WTC11 (cell line): ENCODE data around the gene SYNM.

ENCODE experiments used
- ATF1 ChIP-seq: sonication (generic); formaldehyde crosslinking; IDR thresholded peaks from 2 replicates; pipeline ENCODE4 v1.8.1; 2023; ENCODE audit warnings: mild to moderate bottlenecking, moderate library complexity, missing genetic modification reagents
- CBFB ChIP-seq: sonication (generic); formaldehyde crosslinking; IDR thresholded peaks from 2 replicates; pipeline ENCODE4 v1.8.1; 2022; ENCODE audit warnings: mild to moderate bottlenecking, low read depth, missing genetic modification reagents
- FOXJ3 ChIP-seq: sonication (generic); formaldehyde crosslinking; IDR thresholded peaks from 2 replicates; pipeline ENCODE4 v1.9.0; 2021; ENCODE audit warnings: missing genetic modification reagents, mild to moderate bottlenecking, borderline replicate concordance
- NR3C1 ChIP-seq: sonication (generic); formaldehyde crosslinking; conservative IDR thresholded peaks from 2 replicates; pipeline ENCODE4 v1.8.1; 2023; ENCODE audit warnings: low read depth, mild to moderate bottlenecking, missing genetic modification reagents
- SMAD4 ChIP-seq: sonication (generic); formaldehyde crosslinking; IDR thresholded peaks from 2 replicates; pipeline ENCODE4 v1.8.0; 2022; ENCODE audit warnings: mild to moderate bottlenecking, missing genetic modification reagents
- ZNF138 ChIP-seq: sonication (generic); formaldehyde crosslinking; conservative IDR thresholded peaks from 2 replicates; pipeline ENCODE4 v1.8.1; 2022; ENCODE audit warnings: mild to moderate bottlenecking, moderate library complexity, missing genetic modification reagents
- ZNF232 ChIP-seq: sonication (generic); formaldehyde crosslinking; IDR thresholded peaks from 2 replicates; pipeline ENCODE4 v1.8.0; 2022; ENCODE audit warnings: mild to moderate bottlenecking, missing genetic modification reagents
- ZNF263 ChIP-seq: sonication (generic); formaldehyde crosslinking; IDR thresholded peaks from 2 replicates; pipeline ENCODE4 v1.8.1; 2022; ENCODE audit warnings: low read depth, mild to moderate bottlenecking, moderate library complexity, missing genetic modification reagents
- TF ChIP-seq, protein P1 (sequence below): fragments of 200-600 bp; IDR thresholded peaks from 2 replicates; pipeline ENCODE4 v1.8.0; 2022; ENCODE audit warnings: antibody characterized with exemption
- TF ChIP-seq, protein P2 (sequence below): sonication (generic); formaldehyde crosslinking; IDR thresholded peaks from 2 replicates; pipeline ENCODE4 v1.8.1; 2022; ENCODE audit warnings: missing genetic modification reagents, borderline replicate concordance
- TF ChIP-seq, protein P3 (sequence below): sonication (generic); formaldehyde crosslinking; IDR thresholded peaks from 2 replicates; pipeline ENCODE4 v1.8.1; 2023; ENCODE audit warnings: mild to moderate bottlenecking, moderate library complexity, missing genetic modification reagents
- TF ChIP-seq, protein P4 (sequence below): sonication (generic); formaldehyde crosslinking; IDR thresholded peaks from 2 replicates; pipeline ENCODE4 v1.8.0; 2023; ENCODE audit warnings: mild to moderate bottlenecking, missing genetic modification reagents
- TF ChIP-seq, protein P5 (sequence below): sonication (generic); formaldehyde crosslinking; IDR thresholded peaks from 2 replicates; pipeline ENCODE4 v1.8.1; 2023; ENCODE audit warnings: mild to moderate bottlenecking, missing genetic modification reagents
- TF ChIP-seq, protein P6 (sequence below): sonication (generic); formaldehyde crosslinking; IDR thresholded peaks from 2 replicates; pipeline ENCODE4 v1.8.1; 2023; ENCODE audit warnings: mild to moderate bottlenecking, missing genetic modification reagents, moderate library complexity

DNA sequence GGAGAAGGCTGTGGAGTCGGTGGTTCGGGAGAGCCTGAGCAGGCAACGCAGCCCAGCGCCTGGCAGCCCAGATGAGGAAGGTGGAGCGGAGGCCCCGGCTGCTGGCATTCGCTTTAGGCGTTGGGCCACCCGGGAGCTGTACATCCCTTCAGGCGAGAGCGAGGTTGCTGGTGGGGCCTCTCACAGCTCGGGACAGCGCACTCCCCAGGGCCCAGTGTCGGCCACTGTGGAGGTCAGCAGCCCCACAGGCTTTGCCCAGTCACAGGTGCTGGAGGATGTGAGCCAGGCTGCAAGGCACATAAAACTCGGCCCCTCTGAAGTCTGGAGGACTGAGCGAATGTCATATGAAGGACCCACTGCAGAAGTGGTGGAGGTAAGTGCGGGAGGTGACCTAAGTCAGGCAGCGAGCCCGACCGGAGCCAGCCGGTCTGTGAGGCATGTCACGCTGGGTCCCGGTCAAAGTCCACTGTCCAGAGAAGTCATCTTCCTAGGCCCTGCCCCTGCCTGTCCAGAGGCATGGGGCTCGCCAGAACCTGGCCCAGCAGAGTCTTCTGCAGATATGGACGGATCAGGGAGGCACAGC, 26.7 kb downstream of the SYNM start:
- TF ChIP-seq, protein P1, sequence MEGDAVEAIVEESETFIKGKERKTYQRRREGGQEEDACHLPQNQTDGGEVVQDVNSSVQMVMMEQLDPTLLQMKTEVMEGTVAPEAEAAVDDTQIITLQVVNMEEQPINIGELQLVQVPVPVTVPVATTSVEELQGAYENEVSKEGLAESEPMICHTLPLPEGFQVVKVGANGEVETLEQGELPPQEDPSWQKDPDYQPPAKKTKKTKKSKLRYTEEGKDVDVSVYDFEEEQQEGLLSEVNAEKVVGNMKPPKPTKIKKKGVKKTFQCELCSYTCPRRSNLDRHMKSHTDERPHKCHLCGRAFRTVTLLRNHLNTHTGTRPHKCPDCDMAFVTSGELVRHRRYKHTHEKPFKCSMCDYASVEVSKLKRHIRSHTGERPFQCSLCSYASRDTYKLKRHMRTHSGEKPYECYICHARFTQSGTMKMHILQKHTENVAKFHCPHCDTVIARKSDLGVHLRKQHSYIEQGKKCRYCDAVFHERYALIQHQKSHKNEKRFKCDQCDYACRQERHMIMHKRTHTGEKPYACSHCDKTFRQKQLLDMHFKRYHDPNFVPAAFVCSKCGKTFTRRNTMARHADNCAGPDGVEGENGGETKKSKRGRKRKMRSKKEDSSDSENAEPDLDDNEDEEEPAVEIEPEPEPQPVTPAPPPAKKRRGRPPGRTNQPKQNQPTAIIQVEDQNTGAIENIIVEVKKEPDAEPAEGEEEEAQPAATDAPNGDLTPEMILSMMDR: no peak
- no peak for TF ChIP-seq ZNF138 (CRISPR knock-in tag)
- TF ChIP-seq, protein P2, sequence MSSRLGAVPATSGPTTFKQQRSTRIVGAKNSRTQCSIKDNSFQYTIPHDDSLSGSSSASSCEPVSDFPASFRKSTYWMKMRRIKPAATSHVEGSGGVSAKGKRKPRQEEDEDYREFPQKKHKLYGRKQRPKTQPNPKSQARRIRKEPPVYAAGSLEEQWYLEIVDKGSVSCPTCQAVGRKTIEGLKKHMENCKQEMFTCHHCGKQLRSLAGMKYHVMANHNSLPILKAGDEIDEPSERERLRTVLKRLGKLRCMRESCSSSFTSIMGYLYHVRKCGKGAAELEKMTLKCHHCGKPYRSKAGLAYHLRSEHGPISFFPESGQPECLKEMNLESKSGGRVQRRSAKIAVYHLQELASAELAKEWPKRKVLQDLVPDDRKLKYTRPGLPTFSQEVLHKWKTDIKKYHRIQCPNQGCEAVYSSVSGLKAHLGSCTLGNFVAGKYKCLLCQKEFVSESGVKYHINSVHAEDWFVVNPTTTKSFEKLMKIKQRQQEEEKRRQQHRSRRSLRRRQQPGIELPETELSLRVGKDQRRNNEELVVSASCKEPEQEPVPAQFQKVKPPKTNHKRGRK (CRISPR knock-in tag): no peak
- TF ChIP-seq, protein P3, sequence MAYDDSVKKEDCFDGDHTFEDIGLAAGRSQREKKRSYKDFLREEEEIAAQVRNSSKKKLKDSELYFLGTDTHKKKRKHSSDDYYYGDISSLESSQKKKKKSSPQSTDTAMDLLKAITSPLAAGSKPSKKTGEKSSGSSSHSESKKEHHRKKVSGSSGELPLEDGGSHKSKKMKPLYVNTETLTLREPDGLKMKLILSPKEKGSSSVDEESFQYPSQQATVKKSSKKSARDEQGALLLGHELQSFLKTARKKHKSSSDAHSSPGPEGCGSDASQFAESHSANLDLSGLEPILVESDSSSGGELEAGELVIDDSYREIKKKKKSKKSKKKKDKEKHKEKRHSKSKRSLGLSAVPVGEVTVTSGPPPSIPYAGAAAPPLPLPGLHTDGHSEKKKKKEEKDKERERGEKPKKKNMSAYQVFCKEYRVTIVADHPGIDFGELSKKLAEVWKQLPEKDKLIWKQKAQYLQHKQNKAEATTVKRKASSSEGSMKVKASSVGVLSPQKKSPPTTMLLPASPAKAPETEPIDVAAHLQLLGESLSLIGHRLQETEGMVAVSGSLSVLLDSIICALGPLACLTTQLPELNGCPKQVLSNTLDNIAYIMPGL (CRISPR knock-in tag): no peak
- TF ChIP-seq, protein P4, sequence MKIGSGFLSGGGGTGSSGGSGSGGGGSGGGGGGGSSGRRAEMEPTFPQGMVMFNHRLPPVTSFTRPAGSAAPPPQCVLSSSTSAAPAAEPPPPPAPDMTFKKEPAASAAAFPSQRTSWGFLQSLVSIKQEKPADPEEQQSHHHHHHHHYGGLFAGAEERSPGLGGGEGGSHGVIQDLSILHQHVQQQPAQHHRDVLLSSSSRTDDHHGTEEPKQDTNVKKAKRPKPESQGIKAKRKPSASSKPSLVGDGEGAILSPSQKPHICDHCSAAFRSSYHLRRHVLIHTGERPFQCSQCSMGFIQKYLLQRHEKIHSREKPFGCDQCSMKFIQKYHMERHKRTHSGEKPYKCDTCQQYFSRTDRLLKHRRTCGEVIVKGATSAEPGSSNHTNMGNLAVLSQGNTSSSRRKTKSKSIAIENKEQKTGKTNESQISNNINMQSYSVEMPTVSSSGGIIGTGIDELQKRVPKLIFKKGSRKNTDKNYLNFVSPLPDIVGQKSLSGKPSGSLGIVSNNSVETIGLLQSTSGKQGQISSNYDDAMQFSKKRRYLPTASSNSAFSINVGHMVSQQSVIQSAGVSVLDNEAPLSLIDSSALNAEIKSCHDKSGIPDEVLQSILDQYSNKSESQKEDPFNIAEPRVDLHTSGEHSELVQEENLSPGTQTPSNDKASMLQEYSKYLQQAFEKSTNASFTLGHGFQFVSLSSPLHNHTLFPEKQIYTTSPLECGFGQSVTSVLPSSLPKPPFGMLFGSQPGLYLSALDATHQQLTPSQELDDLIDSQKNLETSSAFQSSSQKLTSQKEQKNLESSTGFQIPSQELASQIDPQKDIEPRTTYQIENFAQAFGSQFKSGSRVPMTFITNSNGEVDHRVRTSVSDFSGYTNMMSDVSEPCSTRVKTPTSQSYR (CRISPR knock-in tag): no peak
- no peak for TF ChIP-seq ATF1 (CRISPR knock-in tag)
- no peak for TF ChIP-seq NR3C1 (CRISPR knock-in tag)
- TF ChIP-seq, protein P5, sequence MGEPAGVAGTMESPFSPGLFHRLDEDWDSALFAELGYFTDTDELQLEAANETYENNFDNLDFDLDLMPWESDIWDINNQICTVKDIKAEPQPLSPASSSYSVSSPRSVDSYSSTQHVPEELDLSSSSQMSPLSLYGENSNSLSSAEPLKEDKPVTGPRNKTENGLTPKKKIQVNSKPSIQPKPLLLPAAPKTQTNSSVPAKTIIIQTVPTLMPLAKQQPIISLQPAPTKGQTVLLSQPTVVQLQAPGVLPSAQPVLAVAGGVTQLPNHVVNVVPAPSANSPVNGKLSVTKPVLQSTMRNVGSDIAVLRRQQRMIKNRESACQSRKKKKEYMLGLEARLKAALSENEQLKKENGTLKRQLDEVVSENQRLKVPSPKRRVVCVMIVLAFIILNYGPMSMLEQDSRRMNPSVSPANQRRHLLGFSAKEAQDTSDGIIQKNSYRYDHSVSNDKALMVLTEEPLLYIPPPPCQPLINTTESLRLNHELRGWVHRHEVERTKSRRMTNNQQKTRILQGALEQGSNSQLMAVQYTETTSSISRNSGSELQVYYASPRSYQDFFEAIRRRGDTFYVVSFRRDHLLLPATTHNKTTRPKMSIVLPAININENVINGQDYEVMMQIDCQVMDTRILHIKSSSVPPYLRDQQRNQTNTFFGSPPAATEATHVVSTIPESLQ: no peak
- no peak for TF ChIP-seq FOXJ3 (CRISPR knock-in tag)
- TF ChIP-seq ZNF232 (CRISPR knock-in tag): no peak
- no peak for TF ChIP-seq CBFB (CRISPR knock-in tag)
- TF ChIP-seq, protein P6, sequence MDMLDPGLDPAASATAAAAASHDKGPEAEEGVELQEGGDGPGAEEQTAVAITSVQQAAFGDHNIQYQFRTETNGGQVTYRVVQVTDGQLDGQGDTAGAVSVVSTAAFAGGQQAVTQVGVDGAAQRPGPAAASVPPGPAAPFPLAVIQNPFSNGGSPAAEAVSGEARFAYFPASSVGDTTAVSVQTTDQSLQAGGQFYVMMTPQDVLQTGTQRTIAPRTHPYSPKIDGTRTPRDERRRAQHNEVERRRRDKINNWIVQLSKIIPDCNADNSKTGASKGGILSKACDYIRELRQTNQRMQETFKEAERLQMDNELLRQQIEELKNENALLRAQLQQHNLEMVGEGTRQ (CRISPR knock-in tag): no peak
- no peak for TF ChIP-seq SMAD4
- no peak for TF ChIP-seq ZNF263 (CRISPR knock-in tag)
